Endothelial cell of umbilical vein (primary cell): ENCODE data around the gene ZNF415. TPM values are rescaled to one million over a fixed set of nuclear protein-coding genes. Genes with fewer than 3 reads are reported as not detected.
A peak's percentile ranks its signal among the peaks of the same experiment; 100 is the strongest.

Source experiments
- BruUV-seq: library from RNA; stranded (reverse); fragments of 400-500 nt; replicated peaks from 2 replicates; lab custom pipeline; 2021; lab: Mats Ljungman, UMichigan
- CTCF ChIA-PET: fragments of 300-600, 350-600 bp; sonication (Branson Sonifier 250); formaldehyde crosslinking; loops from one replicate; lab custom pipeline; 2021; ENCODE audit warnings: antibody characterized with exemption, inconsistent platforms; lab: Charles Lee
- POLR2A ChIA-PET: fragments of 300-600, 350-600 bp; sonication (Branson Sonifier 250); formaldehyde crosslinking; loops from one replicate; lab custom pipeline; 2021; ENCODE audit warnings: antibody characterized with exemption, inconsistent platforms; lab: Charles Lee
- DNase-seq: peaks from one replicate; pipeline ENCODE4 v3.0.0-alpha.2; 2011; ENCODE audit warnings: low read depth, low spot score
- FAIRE-seq: peaks from 2 replicates; lab custom pipeline; 2011; peaks lifted over from hg19 to GRCh38; lab: Jason Lieb, UNC
- H2AFZ ChIP-seq: 2 replicates; pipeline ENCODE4 v1.6.0; 2012; ENCODE audit warnings: low read depth, low read length, control low read depth, inconsistent platforms
- H3K27ac ChIP-seq: 2 replicates; pipeline ENCODE4 v1.5.1; 2011; ENCODE audit warnings: low read depth, mild to moderate bottlenecking, control low read depth, low read length, moderate library complexity; ENCODE audit not compliant: insufficient read depth
- H3K27me3 ChIP-seq, 2 experiments: 2 replicates each; pipeline versions ENCODE4 v1.6.0 to v1.6.1; 2011; ENCODE audit warnings: low read length in 2 of 2, mixed read lengths in 1 of 2; ENCODE audit not compliant: control insufficient read depth in 2 of 2, insufficient read depth in 2 of 2
- H3K36me3 ChIP-seq, 2 experiments: 2 replicates in 1 of 2; 3 replicates in 1 of 2; pipeline ENCODE4 v1.5.1; 2011; ENCODE audit warnings: low read length in 2 of 2, mild to moderate bottlenecking in 1 of 2, moderate library complexity in 1 of 2; ENCODE audit not compliant: control insufficient read depth in 2 of 2, insufficient read depth in 2 of 2; ENCODE audit errors: extremely low read depth in 1 of 2
- H3K4me1 ChIP-seq: 3 replicates; pipeline ENCODE4 v1.5.1; 2011; ENCODE audit warnings: mild to moderate bottlenecking, low read length; ENCODE audit not compliant: control insufficient read depth, insufficient read depth; ENCODE audit errors: extremely low read depth
- H3K4me2 ChIP-seq: 2 replicates; pipeline ENCODE4 v1.6.1; 2011; ENCODE audit warnings: low read length, control low read depth, mixed read lengths; ENCODE audit not compliant: insufficient read depth
- H3K4me3 ChIP-seq, 3 experiments: fragments of 200-600 bp in 1 of 3; sonication (generic), shearing (Covaris generic) in 1 of 3; replicated peaks in 1 of 3; 2 replicates each; pipeline ENCODE4 v1.5.1; 2011 to 2016; ENCODE audit warnings: control low read depth in 3 of 3, low read length in 3 of 3, mild to moderate bottlenecking in 2 of 3, inconsistent platforms in 1 of 3, low read depth in 1 of 3, moderate library complexity in 1 of 3; ENCODE audit not compliant: insufficient read depth in 1 of 3
- H3K79me2 ChIP-seq: 2 replicates; pipeline ENCODE4 v1.6.0; 2012; ENCODE audit warnings: low read length, inconsistent platforms; ENCODE audit not compliant: control insufficient read depth, insufficient read depth
- H3K9ac ChIP-seq: replicated peaks from 2 replicates; pipeline ENCODE3; 2011; ENCODE audit warnings: low read length, control low read depth; ENCODE audit not compliant: insufficient read depth; ENCODE audit errors: extremely low read depth
- H3K9me1 ChIP-seq: replicated peaks from 3 replicates; pipeline ENCODE4 v1.6.0; 2011; ENCODE audit warnings: mild to moderate bottlenecking, low read length; ENCODE audit not compliant: control insufficient read depth, insufficient read depth; ENCODE audit errors: extremely low read depth
- H3K9me3 ChIP-seq: replicated peaks from 2 replicates; pipeline ENCODE4 v1.5.1; 2012; ENCODE audit warnings: low read length, inconsistent platforms; ENCODE audit not compliant: control insufficient read depth, insufficient read depth
- H4K20me1 ChIP-seq: replicated peaks from 2 replicates; pipeline ENCODE3; 2011; ENCODE audit warnings: mild to moderate bottlenecking, low read length; ENCODE audit not compliant: control insufficient read depth, insufficient read depth; ENCODE audit errors: extremely low read depth
- CTCF ChIP-seq, 2 donors: IDR thresholded peaks; 1 replicate in 1 of 2; 2 replicates in 1 of 2; pipeline ENCODE4 v1.5.1; 2011; ENCODE audit warnings: low read length in 2 of 2, mild to moderate bottlenecking in 2 of 2, moderate library complexity in 2 of 2, control low read depth in 1 of 2, inconsistent platforms in 1 of 2, low read depth in 1 of 2; ENCODE audit not compliant: insufficient read depth in 1 of 2; ENCODE audit errors: extremely low read depth in 1 of 2
- EZH2 ChIP-seq: IDR thresholded peaks from 2 replicates; pipeline ENCODE4 v1.6.1; 2012; ENCODE audit warnings: borderline replicate concordance, low read depth, mild to moderate bottlenecking, moderate library complexity, low read length, inconsistent platforms; ENCODE audit not compliant: severe bottlenecking
- JUN ChIP-seq: IDR thresholded peaks from 2 replicates; pipeline ENCODE4 v1.6.1; 2011; ENCODE audit warnings: borderline replicate concordance, low read depth; ENCODE audit not compliant: insufficient read length, insufficient read depth
- MAX ChIP-seq: IDR thresholded peaks from 2 replicates; pipeline ENCODE4 v1.6.1; 2011; ENCODE audit not compliant: insufficient read depth, insufficient read length
- POLR2A ChIP-seq: IDR thresholded peaks from 2 replicates; pipeline ENCODE4 v1.6.1; 2012; ENCODE audit warnings: low read depth, mild to moderate bottlenecking, control low read depth, low read length
- dilution Hi-C: fragments of 300-500 bp; cut with MboI; formaldehyde crosslinking; loops from one replicate; pipeline ENCODE4 v1.15.0; 2019; ENCODE audit warnings: low sequenced_read_pairs; ENCODE audit not compliant: extremely low pct_ligation_motif_present
- intact Hi-C: fragments of 100-400 bp; cut with micrococcal nuclease; formaldehyde crosslinking; loops from one replicate; pipeline ENCODE4 v1.10.0; 2022
- polyA plus RNA-seq, 4 experiments: library from polyadenylated mRNA; depleted of rRNA in 3 of 4; stranded (reverse) in 3 of 4; unstranded in 1 of 4; fragments of >200 nt; gene quantifications; 2 replicates each; pipeline versions ENCODE4 v1.2.1 to v1.2.3, GENCODE V29; 2011 to 2012; ENCODE audit warnings: missing spikeins in 1 of 4
- total RNA-seq: library from RNA; stranded (reverse); gene quantifications from 2 replicates; pipeline ENCODE4 v1.2.3, GENCODE V29; 2021

The ZNF415 gene
- total and polyA plus RNA-seq, 2 donors (not counting 3 experiments of a cell fraction or from before 2014, with no cell fraction given), result 0.48 to 0.69 TPM

- peak overlapping the region; percentile 50 to 68 (median 66) for H3K4me3 ChIP-seq
- peak overlapping the region; percentile 23 for H3K9ac ChIP-seq
- H3K36me3 ChIP-seq, result no peaks in the 10 kb centered on the region
- intact Hi-C loops (loop anchor here (1.0 kb wide), 2 partner anchors 165 to 262 kb away; no protein-coding TSS in a partner anchor), dilution Hi-C loops (no loop called here)
- CTCF ChIA-PET, result interaction anchor here (0.9 to 1.3 kb wide), 3 partner anchors 37 to 164 kb away, joined by 3 to 15 read pairs (median 3); no protein-coding TSS in a partner anchor
- BruUV-seq, result no TSS peak
- H2AFZ ChIP-seq, result peak overlapping the region; percentile 92
- no peak for TF ChIP-seq CTCF (IDR thresholded peaks at IDR 0.05; ENCODE audit: extremely low read depth in 1 of 2, insufficient read depth in 1 of 2, low read depth in 1 of 2, low read length in 2 of 2)
- TF ChIP-seq MAX, result no peak
- no peak for TF ChIP-seq JUN
- no peak for TF ChIP-seq EZH2
- TF ChIP-seq POLR2A, result no peak
- POLR2A ChIA-PET, result no interaction called here
- peak overlapping the region; percentile 88 for H3K4me2 ChIP-seq
- H3K9me1 ChIP-seq, result no peaks in the 10 kb centered on the region
- H3K9me3 ChIP-seq, result peaks cover 2% of the 10 kb centered on the region
- H4K20me1 ChIP-seq, result no peaks in the 10 kb centered on the region
- no peaks in the 10 kb centered on the region for H3K27me3 ChIP-seq
- H3K4me1 ChIP-seq, result peaks cover 8% of the 10 kb centered on the region
- no peaks in the 10 kb centered on the region for H3K79me2 ChIP-seq
- FAIRE-seq (no peak), DNase-seq (peak; percentile 18)
- H3K27ac ChIP-seq, result no peak overlapping the region
These were observed 25.5 kb upstream of the ZNF415 start for GRCh38 chr19:53158119-53158656.
